ENCODE data around the gene CACNA2D4.

CACNA2D4 gene

GRCh38 chr12:1815814-1816729 lies 102.4 kb downstream of the CACNA2D4 start:
- DNase-seq (ENCODE audit: low read depth) = no peak

GRCh38 chr12:1815108-1815507 lies 103.3 kb downstream of the CACNA2D4 start:
- DNase-seq (ENCODE audit: low read depth) = no peak

- DNase-seq (ENCODE audit: low read depth) = no peak
Observed at GRCh38 chr12:1814266-1814665, 104.2 kb downstream of the CACNA2D4 start.

- DNase-seq (ENCODE audit: low read depth) = no peak
Observed at GRCh38 chr12:1812650-1813302, 105.7 kb downstream of the CACNA2D4 start.

- no peak for DNase-seq (ENCODE audit: low read depth)
Observed at GRCh38 chr12:1811948-1812291, 106.5 kb downstream of the CACNA2D4 start.

GRCh38 chr12:1811281-1811947 lies 107.0 kb downstream of the CACNA2D4 start:
- DNase-seq (ENCODE audit: low read depth) = no peak

- DNase-seq (ENCODE audit: low read depth) = no peak
Observed at GRCh38 chr12:1810931-1811280, 107.5 kb downstream of the CACNA2D4 start.

- DNase-seq (ENCODE audit: low read depth) = no peak
Observed at GRCh38 chr12:1810201-1810930, 108.1 kb downstream of the CACNA2D4 start.

- DNase-seq (ENCODE audit: low read depth) = no peak
Observed at GRCh38 chr12:1809591-1810190, 108.8 kb downstream of the CACNA2D4 start.

GRCh38 chr12:1808798-1809480 lies 109.5 kb downstream of the CACNA2D4 start:
- DNase-seq (ENCODE audit: low read depth) = no peak

GRCh38 chr12:1808036-1808797 lies 110.2 kb downstream of the CACNA2D4 start:
- DNase-seq (ENCODE audit: low read depth) = no peak

- no peak for DNase-seq (ENCODE audit: low read depth)
Observed at GRCh38 chr12:1807087-1807860, 111.2 kb downstream of the CACNA2D4 start.

- DNase-seq (ENCODE audit: low read depth) = no peak
Observed at GRCh38 chr12:1806301-1807086, 112.0 kb downstream of the CACNA2D4 start.

- no peak for DNase-seq (ENCODE audit: low read depth)
Observed at GRCh38 chr12:1805441-1806081, 112.9 kb downstream of the CACNA2D4 start.

- peak; percentile 52 for DNase-seq (ENCODE audit: low read depth)
Observed at GRCh38 chr12:1804545-1805332, 113.7 kb downstream of the CACNA2D4 start.

- no peak for DNase-seq (ENCODE audit: low read depth)
Observed at GRCh38 chr12:1803736-1804135, 114.7 kb downstream of the CACNA2D4 start.

GRCh38 chr12:1801303-1801975 lies 117.0 kb downstream of the CACNA2D4 start:
- DNase-seq (ENCODE audit: low read depth) = no peak

Data from stimulated activated CD8-positive, alpha-beta memory T cell treated with anti-CD3 and anti-CD28 coated beads, Interleukin-15, amount 100 ng/mL, for 24 hours (primary cell).